Nephron (organoid): ENCODE measurements around the gene RHCE.

ENCODE experiments used
- H3K27ac Mint-ChIP-seq, 3 experiments: 2 replicates each; pipeline ENCODE4 v1.8.0; 2020; ENCODE audit warnings: mixed read lengths in 3 of 3, mild to moderate bottlenecking in 2 of 3, moderate library complexity in 1 of 3
- H3K27me3 Mint-ChIP-seq: 2 replicates; pipeline ENCODE4 v1.8.0; 2021; ENCODE audit warnings: low read depth, mild to moderate bottlenecking, moderate library complexity, mixed read lengths
- H3K36me3 Mint-ChIP-seq: 2 replicates; pipeline ENCODE4 v1.8.0; 2020; ENCODE audit warnings: low read depth, mixed read lengths
- H3K4me1 Mint-ChIP-seq: 2 replicates; pipeline ENCODE4 v1.8.0; 2020; ENCODE audit warnings: mixed read lengths
- H3K4me3 Mint-ChIP-seq, 3 experiments: 2 replicates each; pipeline ENCODE4 v1.8.0; 2020; ENCODE audit warnings: mild to moderate bottlenecking in 3 of 3, mixed read lengths in 3 of 3, moderate library complexity in 2 of 3
- H3K9me3 Mint-ChIP-seq: 2 replicates; pipeline ENCODE4 v1.8.0; 2020; ENCODE audit warnings: mixed read lengths
- TF ChIP-seq, protein P1 (sequence below), 3 experiments: fragments of 200-600 bp; sonication (generic); IDR thresholded peaks; one replicate each; pipeline ENCODE4 v1.5.0; 2021; ENCODE audit warnings: antibody characterized with exemption in 3 of 3; ENCODE audit not compliant: unreplicated experiment in 3 of 3

RHCE gene

GRCh38 chr1:25439287-25439686 is 18.7 kb upstream of the RHCE start:
- no peaks in the 10 kb centered on the region for H3K36me3 Mint-ChIP-seq
- TF ChIP-seq, protein P1, sequence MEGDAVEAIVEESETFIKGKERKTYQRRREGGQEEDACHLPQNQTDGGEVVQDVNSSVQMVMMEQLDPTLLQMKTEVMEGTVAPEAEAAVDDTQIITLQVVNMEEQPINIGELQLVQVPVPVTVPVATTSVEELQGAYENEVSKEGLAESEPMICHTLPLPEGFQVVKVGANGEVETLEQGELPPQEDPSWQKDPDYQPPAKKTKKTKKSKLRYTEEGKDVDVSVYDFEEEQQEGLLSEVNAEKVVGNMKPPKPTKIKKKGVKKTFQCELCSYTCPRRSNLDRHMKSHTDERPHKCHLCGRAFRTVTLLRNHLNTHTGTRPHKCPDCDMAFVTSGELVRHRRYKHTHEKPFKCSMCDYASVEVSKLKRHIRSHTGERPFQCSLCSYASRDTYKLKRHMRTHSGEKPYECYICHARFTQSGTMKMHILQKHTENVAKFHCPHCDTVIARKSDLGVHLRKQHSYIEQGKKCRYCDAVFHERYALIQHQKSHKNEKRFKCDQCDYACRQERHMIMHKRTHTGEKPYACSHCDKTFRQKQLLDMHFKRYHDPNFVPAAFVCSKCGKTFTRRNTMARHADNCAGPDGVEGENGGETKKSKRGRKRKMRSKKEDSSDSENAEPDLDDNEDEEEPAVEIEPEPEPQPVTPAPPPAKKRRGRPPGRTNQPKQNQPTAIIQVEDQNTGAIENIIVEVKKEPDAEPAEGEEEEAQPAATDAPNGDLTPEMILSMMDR (IDR thresholded peaks at IDR 0.05; ENCODE audit: unreplicated experiment in 3 of 3) = no peak
- no peak overlapping the region for H3K4me3 Mint-ChIP-seq
- H3K27ac Mint-ChIP-seq = no peak overlapping the region
- H3K4me1 Mint-ChIP-seq = peaks cover 27% of the 10 kb centered on the region
- no peaks in the 10 kb centered on the region for H3K9me3 Mint-ChIP-seq
- H3K27me3 Mint-ChIP-seq = no peaks in the 10 kb centered on the region

DNA sequence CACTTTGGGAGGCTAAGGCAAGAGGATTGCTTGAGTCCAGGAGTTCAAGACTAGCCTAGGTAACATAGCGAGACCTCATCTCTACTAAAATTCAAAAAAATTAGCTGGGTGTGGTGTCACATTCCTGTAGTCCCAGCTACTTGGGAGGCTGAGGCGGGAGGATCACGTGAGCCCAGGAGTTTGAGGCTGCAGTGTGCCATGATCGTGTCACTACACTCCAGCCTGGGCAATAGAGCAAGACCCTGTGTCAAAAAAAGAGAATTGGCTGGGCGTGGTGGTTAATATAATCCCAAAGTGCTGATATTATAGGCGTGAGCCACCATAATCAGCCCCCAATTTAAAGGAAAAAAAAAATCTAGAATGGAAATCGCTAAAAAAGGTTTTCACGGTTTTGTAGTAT is 17.0 kb upstream of the RHCE start:
- TF ChIP-seq, protein P1 (IDR thresholded peaks at IDR 0.05; ENCODE audit: unreplicated experiment in 3 of 3) = no peak
- no peaks in the 10 kb centered on the region for H3K36me3 Mint-ChIP-seq
- H3K4me3 Mint-ChIP-seq = no peak overlapping the region
- H3K9me3 Mint-ChIP-seq = no peaks in the 10 kb centered on the region
- H3K27ac Mint-ChIP-seq = no peak overlapping the region
- H3K4me1 Mint-ChIP-seq = peaks cover 43% of the 10 kb centered on the region
- no peaks in the 10 kb centered on the region for H3K27me3 Mint-ChIP-seq

DNA sequence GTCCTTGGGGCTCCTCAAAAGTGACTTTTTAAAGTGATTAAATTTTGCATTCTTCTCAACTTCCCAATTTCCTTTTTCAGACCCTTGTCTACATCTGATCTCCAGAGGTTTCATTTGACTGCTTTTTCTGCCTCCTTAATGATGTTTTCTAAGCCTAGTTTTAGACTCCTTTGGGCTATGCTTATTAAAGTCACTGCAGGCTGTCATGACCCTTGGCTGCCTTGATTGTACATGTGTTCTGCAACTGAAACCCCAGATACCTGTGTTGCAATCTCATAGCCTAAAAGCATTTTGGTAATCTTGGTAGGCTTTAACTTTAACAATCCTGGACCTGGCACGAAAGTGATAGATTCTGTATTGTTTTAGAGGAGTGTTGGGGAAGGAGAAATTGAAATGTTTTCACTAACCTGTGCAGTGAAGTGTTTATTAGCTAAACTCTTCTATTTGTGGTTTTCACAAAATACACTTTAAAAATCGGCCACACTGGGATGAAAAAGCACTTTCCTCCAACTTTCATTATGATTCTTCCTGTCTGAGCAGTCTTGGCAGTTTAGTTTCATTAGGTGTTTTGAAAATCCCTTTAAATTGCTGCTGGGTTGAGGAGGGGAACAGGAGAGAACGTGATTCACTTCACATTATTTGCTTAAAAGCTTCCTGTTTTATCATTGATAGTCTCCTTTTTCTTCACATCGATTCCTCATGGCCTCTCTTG is 14.9 kb upstream of the RHCE start:
- H3K9me3 Mint-ChIP-seq = no peaks in the 10 kb centered on the region
- no peaks in the 10 kb centered on the region for H3K27me3 Mint-ChIP-seq
- TF ChIP-seq, protein P1 (IDR thresholded peaks at IDR 0.05; ENCODE audit: unreplicated experiment in 3 of 3) = no peak
- H3K27ac Mint-ChIP-seq = peak overlapping the region; percentile 12 to 15 (median 14)
- H3K36me3 Mint-ChIP-seq = no peaks in the 10 kb centered on the region
- peaks cover 47% of the 10 kb centered on the region for H3K4me1 Mint-ChIP-seq
- H3K4me3 Mint-ChIP-seq = peak overlapping the region in 1 of 3 experiments; percentile 43

GRCh38 chr1:25433389-25434186 is 13.0 kb upstream of the RHCE start:
- Mint-ChIP-seq H3K36me3 (no peaks in the 10 kb centered on the region), H3K4me1 (peaks cover 47% of the 10 kb centered on the region), H3K27ac (peak overlapping the region in 2 of 3 experiments; percentile 24 to 25), H3K9me3 (no peaks in the 10 kb centered on the region), H3K4me3 (peak overlapping the region; percentile 87 to 96 (median 91)), H3K27me3 (no peaks in the 10 kb centered on the region)
- TF ChIP-seq, protein P1 (IDR thresholded peaks at IDR 0.05; ENCODE audit: unreplicated experiment in 3 of 3) = no peak

GRCh38 chr1:25432749-25433388 is 12.2 kb upstream of the RHCE start:
- H3K4me3 Mint-ChIP-seq = peak overlapping the region; percentile 87 to 96 (median 91)
- no peaks in the 10 kb centered on the region for H3K27me3 Mint-ChIP-seq
- H3K27ac Mint-ChIP-seq = peak overlapping the region; percentile 16 to 48 (median 24)
- H3K36me3 Mint-ChIP-seq = no peaks in the 10 kb centered on the region
- TF ChIP-seq, protein P1 (IDR thresholded peaks at IDR 0.05; ENCODE audit: unreplicated experiment in 3 of 3) = no peak
- peaks cover 47% of the 10 kb centered on the region for H3K4me1 Mint-ChIP-seq
- H3K9me3 Mint-ChIP-seq = no peaks in the 10 kb centered on the region
